Nephron (organoid): ENCODE measurements around the gene TIMM10B.

Source experiments
- H3K27ac Mint-ChIP-seq, 3 experiments: 2 replicates each; pipeline ENCODE4 v1.8.0; 2020; ENCODE audit warnings: mixed read lengths in 3 of 3, mild to moderate bottlenecking in 2 of 3, moderate library complexity in 1 of 3
- H3K27me3 Mint-ChIP-seq: 2 replicates; pipeline ENCODE4 v1.8.0; 2021; ENCODE audit warnings: low read depth, mild to moderate bottlenecking, moderate library complexity, mixed read lengths
- H3K36me3 Mint-ChIP-seq: 2 replicates; pipeline ENCODE4 v1.8.0; 2020; ENCODE audit warnings: low read depth, mixed read lengths
- H3K4me1 Mint-ChIP-seq: 2 replicates; pipeline ENCODE4 v1.8.0; 2020; ENCODE audit warnings: mixed read lengths
- H3K4me3 Mint-ChIP-seq, 3 experiments: 2 replicates each; pipeline ENCODE4 v1.8.0; 2020; ENCODE audit warnings: mild to moderate bottlenecking in 3 of 3, mixed read lengths in 3 of 3, moderate library complexity in 2 of 3
- H3K9me3 Mint-ChIP-seq: 2 replicates; pipeline ENCODE4 v1.8.0; 2020; ENCODE audit warnings: mixed read lengths
- TF ChIP-seq, protein P1 (sequence below), 3 experiments: fragments of 200-600 bp; sonication (generic); IDR thresholded peaks; one replicate each; pipeline ENCODE4 v1.5.0; 2021; ENCODE audit warnings: antibody characterized with exemption in 3 of 3; ENCODE audit not compliant: unreplicated experiment in 3 of 3

TIMM10B gene

DNA sequence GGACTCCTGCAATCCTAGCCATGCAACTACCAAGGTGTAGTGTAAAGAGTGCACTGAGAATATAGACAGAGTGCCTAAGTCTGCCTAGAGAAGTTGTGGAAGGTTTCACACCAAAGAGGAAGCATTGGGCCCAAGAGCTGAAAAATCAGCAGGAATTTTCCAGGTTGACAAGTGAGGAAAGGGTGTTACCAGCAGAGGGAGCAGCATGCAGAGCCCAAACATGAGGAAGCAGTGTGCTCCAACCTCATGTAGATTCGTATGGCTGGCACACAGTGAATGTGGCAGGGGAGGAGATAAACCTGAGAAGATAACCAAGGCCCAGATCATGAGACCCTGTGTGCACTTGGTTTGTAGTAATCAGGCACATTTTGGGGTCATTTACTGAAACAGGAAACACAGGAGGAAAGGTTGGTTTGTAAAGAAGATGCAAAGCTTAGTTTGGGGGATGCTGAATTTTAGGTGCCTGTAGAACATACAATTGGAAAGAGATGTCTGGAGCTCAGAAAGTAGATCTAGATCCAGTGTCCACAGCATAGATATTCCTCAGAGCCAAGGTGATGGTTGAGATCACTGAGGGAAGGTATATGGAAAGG, 42.2 kb upstream of the TIMM10B start:
- Mint-ChIP-seq H3K27ac (no peak overlapping the region), H3K27me3 (no peaks in the 10 kb centered on the region), H3K4me3 (no peak overlapping the region), H3K36me3 (no peaks in the 10 kb centered on the region), H3K4me1 (no peaks in the 10 kb centered on the region), H3K9me3 (no peaks in the 10 kb centered on the region)
- TF ChIP-seq, protein P1, sequence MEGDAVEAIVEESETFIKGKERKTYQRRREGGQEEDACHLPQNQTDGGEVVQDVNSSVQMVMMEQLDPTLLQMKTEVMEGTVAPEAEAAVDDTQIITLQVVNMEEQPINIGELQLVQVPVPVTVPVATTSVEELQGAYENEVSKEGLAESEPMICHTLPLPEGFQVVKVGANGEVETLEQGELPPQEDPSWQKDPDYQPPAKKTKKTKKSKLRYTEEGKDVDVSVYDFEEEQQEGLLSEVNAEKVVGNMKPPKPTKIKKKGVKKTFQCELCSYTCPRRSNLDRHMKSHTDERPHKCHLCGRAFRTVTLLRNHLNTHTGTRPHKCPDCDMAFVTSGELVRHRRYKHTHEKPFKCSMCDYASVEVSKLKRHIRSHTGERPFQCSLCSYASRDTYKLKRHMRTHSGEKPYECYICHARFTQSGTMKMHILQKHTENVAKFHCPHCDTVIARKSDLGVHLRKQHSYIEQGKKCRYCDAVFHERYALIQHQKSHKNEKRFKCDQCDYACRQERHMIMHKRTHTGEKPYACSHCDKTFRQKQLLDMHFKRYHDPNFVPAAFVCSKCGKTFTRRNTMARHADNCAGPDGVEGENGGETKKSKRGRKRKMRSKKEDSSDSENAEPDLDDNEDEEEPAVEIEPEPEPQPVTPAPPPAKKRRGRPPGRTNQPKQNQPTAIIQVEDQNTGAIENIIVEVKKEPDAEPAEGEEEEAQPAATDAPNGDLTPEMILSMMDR (IDR thresholded peaks at IDR 0.05; ENCODE audit: unreplicated experiment in 3 of 3), result peak; percentile 40 to 62 (median 48)

DNA sequence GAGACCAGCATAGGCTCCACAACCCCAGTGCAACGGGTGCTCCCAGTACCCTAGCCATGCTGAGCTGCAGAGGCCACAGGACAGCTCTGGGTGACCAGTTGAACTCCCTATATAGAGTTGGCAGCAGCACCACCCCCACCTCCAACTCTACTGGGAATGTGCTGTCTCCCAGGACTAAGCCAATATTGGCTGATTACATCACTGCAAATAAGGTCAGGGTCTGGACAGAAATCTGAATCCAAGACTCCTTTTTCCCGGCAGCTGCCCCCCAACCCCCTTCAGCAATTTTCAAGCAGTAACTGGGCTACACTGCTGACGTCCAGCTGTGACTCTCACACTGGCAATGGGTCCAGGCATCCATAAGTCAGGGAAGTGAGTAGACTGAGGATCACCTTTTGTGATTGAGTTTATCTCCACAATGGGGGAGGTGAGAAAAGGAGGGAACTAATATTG, 40.4 kb upstream of the TIMM10B start, which contains the start of gene HPX:
Gene HPX (minus strand): TSS at position 82 of the 453 bp plus-strand sequence. CDS start 24 bp downstream, at position 58.
- TF ChIP-seq, protein P1 (IDR thresholded peaks at IDR 0.05; ENCODE audit: unreplicated experiment in 3 of 3), result no peak
- H3K4me3 Mint-ChIP-seq, result no peak within 1 kb of the TSS
- no peaks in the 10 kb centered on the region for H3K9me3 Mint-ChIP-seq
- no peak within 1 kb of the TSS for H3K27ac Mint-ChIP-seq
- no peaks in the 10 kb centered on the region for H3K36me3 Mint-ChIP-seq
- H3K4me1 Mint-ChIP-seq, result no peaks in the 10 kb centered on the region
- no peaks in the 10 kb centered on the region for H3K27me3 Mint-ChIP-seq

DNA sequence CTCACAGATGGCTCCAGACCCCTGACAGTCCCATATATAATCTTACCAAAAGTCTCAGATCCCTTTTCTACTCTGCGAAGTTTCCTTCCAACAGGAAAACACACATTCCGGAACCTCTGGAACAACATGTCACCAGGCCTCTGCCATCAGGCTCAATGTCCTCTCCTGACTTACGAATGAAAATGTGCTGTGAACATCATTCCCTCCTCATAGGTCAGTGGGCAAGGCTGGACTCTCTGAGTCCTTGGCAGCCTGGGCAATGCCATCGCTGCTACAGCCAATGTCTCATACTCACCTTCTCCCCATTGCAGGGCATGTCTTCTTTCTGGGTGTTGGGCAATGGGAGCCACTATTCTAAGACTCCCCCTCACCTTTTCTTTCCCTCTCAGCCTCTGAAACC, 38.9 kb upstream of the TIMM10B start:
- H3K27me3 Mint-ChIP-seq, result no peaks in the 10 kb centered on the region
- no peaks in the 10 kb centered on the region for H3K4me1 Mint-ChIP-seq
- no peaks in the 10 kb centered on the region for H3K9me3 Mint-ChIP-seq
- no peak overlapping the region for H3K4me3 Mint-ChIP-seq
- TF ChIP-seq, protein P1 (IDR thresholded peaks at IDR 0.05; ENCODE audit: unreplicated experiment in 3 of 3), result no peak
- no peaks in the 10 kb centered on the region for H3K36me3 Mint-ChIP-seq
- H3K27ac Mint-ChIP-seq, result no peak overlapping the region

DNA sequence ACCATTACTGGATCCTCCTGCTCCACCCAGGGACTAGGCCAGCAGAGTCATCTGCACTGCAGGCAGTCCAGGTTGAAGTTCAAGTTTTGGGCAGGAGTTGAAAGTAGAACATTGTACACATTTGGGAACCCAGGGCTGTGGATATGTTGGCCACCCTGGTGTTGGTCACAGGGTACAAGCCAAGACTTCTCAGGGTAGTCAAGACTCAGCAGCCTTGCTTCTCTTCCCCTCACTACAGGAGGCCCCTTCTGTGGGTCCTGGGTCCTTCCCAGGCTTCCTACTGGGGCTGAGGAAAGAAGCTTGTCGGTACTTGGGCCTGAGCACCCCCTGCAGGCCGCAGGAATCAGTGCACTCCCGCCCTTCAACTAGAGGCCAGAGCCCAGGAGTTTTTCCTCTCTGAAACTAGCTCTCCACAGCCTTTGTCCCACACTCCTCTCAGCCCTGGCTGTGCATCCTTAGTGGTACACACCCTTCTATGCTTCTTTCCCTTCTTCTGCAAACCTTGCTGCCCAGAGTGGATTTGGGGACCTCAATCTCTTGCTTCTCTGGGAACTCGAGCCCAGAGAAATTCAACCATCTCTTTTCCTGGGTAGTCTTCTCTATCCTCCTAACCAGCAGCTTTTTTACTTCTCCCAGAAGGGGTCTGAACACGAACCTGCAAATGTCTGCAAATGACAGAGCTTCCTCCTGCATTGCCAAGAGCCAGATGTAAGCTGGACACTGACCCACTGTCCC, 37.9 kb upstream of the TIMM10B start:
- Mint-ChIP-seq H3K4me3 (no peak overlapping the region), H3K9me3 (no peaks in the 10 kb centered on the region), H3K4me1 (no peaks in the 10 kb centered on the region), H3K27me3 (no peaks in the 10 kb centered on the region), H3K27ac (no peak overlapping the region), H3K36me3 (no peaks in the 10 kb centered on the region)
- TF ChIP-seq, protein P1 (IDR thresholded peaks at IDR 0.05; ENCODE audit: unreplicated experiment in 3 of 3), result peak; percentile 72 to 76 (median 72)

DNA sequence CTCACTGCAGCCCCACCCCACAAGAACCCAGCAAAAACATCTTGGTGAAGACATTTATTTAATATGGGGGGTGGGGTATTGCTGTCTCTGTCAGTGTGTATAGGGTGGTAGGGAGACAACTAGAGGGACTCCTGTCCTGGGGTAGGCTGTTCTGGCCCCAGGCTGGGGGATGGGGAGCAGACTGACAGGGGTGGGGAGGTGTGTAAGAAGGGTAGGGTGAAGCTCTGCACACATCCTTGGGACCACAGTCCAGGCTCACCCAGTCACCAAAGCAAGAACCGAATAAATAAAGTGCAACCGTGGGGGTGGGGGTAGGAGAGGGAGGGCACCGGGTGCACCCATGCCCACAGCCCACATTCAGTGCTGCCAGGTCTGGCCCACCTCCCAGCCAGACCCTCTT, 32.7 kb upstream of the TIMM10B start:
- Mint-ChIP-seq H3K27me3 (no peaks in the 10 kb centered on the region), H3K36me3 (peaks cover 6% of the 10 kb centered on the region), H3K4me1 (no peaks in the 10 kb centered on the region), H3K4me3 (no peak overlapping the region), H3K27ac (no peak overlapping the region), H3K9me3 (no peaks in the 10 kb centered on the region)
- TF ChIP-seq, protein P1 (IDR thresholded peaks at IDR 0.05; ENCODE audit: unreplicated experiment in 3 of 3), result no peak
